ENCODE measurements around the gene RBBP5.
A peak's percentile ranks its signal among the peaks of the same experiment; 100 is the strongest.

The RBBP5 gene

DNA sequence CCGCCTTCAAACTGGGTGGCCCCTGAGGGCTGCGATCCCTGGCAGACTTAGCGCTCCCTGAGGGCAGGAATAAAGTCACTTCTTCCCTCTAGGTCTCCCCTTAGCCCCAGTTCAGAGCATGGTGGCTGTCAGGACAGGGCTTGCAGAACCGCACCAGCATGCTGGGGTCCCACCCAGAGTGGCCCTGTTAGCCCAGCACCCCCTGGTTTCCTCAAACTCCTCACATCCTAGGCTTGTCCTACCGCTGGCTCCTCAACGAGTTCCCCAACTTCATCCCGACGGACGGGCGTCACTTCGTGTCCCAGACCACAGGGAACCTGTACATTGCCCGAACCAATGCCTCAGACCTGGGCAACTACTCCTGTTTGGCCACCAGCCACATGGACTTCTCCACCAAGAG is 62.9 kb downstream of the RBBP5 start:
- Mint-ChIP-seq H3K36me3 (no peaks in the 10 kb centered on the region), H3K4me3 (no peak overlapping the region), H3K27me3 (peaks cover 25% of the 10 kb centered on the region), H3K9me3 (no peaks in the 10 kb centered on the region), H3K27ac (no peak overlapping the region), H3K4me1 (peaks cover 9% of the 10 kb centered on the region)
- no peak for ATAC-seq

DNA sequence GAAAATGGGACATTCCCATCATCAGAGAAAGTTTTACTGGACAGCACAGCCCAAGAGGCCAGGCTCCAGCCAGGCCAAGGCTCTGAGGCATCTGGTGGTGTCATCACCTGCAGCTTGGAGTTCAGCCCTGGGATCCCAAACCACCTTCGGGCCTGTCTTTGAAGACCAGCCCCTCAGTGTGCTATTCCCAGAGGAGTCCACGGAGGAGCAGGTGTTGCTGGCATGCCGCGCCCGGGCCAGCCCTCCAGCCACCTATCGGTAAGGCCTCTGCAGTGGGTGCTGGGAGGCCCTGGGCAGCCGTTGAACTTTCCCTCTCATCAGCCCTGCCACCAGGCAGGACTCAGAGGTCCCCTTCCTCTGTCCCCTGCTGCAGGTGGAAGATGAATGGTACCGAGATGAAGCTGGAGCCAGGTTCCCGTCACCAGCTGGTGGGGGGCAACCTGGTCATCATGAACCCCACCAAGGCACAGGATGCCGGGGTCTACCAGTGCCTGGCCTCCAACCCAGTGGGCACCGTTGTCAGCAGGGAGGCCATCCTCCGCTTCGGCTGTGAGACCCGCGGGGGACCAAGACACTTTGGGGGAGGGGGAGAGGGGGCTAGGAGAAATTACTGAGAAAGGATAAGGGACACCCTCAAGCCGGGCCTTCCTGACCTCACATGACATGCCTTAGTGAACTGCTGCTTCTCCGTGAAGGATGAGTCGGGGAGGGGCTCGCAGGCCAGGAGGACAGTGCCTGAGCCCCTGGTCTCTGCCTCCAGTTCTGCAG is 63.8 kb downstream of the RBBP5 start:
- no peaks in the 10 kb centered on the region for H3K9me3 Mint-ChIP-seq
- no peak for ATAC-seq
- H3K4me1 Mint-ChIP-seq: peaks cover 9% of the 10 kb centered on the region
- H3K36me3 Mint-ChIP-seq: no peaks in the 10 kb centered on the region
- no peak overlapping the region for H3K27ac Mint-ChIP-seq
- no peak overlapping the region for H3K4me3 Mint-ChIP-seq
- peaks cover 32% of the 10 kb centered on the region for H3K27me3 Mint-ChIP-seq

DNA sequence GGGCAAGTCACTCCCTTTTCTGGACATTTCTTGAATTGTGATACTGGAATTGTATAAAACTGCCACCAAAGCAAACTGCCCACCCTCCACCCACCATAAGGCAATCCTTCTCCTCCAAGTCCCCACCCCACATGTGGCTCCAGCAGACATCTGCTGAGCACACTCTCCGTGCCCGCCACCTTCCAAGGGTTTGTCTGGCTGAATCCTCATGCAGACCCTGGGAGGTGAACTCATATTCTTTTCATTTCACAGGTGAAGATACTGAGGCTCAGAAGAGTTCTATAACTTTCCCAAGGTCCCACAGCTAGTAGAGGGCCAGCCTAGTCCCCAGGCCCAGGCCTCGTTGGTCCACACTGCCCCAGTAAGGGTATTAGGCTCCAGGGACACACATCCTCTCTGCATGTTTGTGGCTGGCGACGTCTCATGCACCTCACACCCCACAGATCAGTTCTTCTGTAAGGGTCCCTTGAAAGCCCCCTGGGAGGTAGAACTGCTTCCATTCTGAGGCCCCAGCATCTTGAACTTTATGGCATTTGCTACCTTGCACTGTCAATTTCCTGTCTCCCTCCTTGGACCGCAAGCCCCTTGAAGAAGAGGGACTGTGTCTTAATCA is 64.7 kb downstream of the RBBP5 start:
- no peak overlapping the region for H3K4me3 Mint-ChIP-seq
- H3K27me3 Mint-ChIP-seq: peaks cover 33% of the 10 kb centered on the region
- H3K4me1 Mint-ChIP-seq: peaks cover 7% of the 10 kb centered on the region
- H3K27ac Mint-ChIP-seq: no peak overlapping the region
- no peaks in the 10 kb centered on the region for H3K36me3 Mint-ChIP-seq
- no peak for ATAC-seq
- H3K9me3 Mint-ChIP-seq: no peaks in the 10 kb centered on the region

DNA sequence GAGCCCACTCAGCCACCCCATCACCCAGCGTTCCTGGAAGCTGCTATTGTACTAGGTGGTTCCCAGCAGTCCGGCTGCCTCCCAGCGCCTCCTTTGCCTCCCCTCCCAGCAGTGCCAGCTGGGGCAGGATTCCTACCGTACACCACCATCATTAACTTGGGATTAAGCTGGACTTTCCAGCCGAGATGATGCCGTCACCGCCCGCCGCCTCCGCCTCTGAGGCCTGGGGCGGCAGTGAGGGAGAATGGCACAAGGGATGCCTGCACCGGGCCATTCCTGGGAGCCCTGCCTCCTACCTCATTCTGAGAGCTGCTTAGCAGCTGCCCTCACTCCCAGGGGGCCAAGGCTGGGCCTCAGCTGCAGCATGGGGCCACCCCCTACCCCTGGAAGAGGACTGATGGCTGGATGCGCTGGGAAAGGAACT is 65.6 kb downstream of the RBBP5 start:
- Mint-ChIP-seq H3K27me3 (peaks cover 33% of the 10 kb centered on the region), H3K4me1 (no peaks in the 10 kb centered on the region), H3K4me3 (no peak overlapping the region), H3K9me3 (no peaks in the 10 kb centered on the region), H3K36me3 (no peaks in the 10 kb centered on the region), H3K27ac (no peak overlapping the region)
- ATAC-seq: no peak

- Mint-ChIP-seq H3K4me1 (no peaks in the 10 kb centered on the region), H3K9me3 (no peaks in the 10 kb centered on the region), H3K27me3 (peaks cover 33% of the 10 kb centered on the region), H3K27ac (no peak overlapping the region), H3K36me3 (no peaks in the 10 kb centered on the region), H3K4me3 (no peak overlapping the region)
- no peak for ATAC-seq
Measured at GRCh38 chr1:205054013-205054412, 67.8 kb downstream of the RBBP5 start.

DNA sequence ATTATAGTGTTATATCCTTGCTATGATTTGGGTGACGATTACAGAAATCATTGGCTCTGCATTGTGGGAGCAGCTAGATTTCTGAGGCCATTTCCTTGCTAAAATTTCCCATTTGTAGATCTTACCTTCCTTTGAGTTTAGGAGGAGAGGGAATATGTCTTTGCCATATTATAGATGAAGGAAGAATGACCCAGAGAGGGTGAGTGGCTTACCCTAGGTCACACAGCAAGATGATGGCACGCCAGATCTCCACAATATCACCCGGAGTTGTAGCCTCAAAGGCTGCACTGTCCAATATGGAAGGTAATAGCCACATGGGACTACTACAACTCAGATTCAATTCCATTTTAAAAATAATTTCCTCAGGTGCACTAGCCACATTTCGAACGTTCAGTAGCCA is 68.5 kb downstream of the RBBP5 start:
- no peaks in the 10 kb centered on the region for H3K4me1 Mint-ChIP-seq
- H3K27me3 Mint-ChIP-seq: peaks cover 33% of the 10 kb centered on the region
- no peaks in the 10 kb centered on the region for H3K36me3 Mint-ChIP-seq
- no peak for ATAC-seq
- H3K27ac Mint-ChIP-seq: no peak overlapping the region
- H3K9me3 Mint-ChIP-seq: no peaks in the 10 kb centered on the region
- H3K4me3 Mint-ChIP-seq: no peak overlapping the region

GRCh38 chr1:205052690-205053089 is 69.1 kb downstream of the RBBP5 start:
- Mint-ChIP-seq H3K36me3 (no peaks in the 10 kb centered on the region), H3K4me1 (no peaks in the 10 kb centered on the region), H3K27ac (no peak overlapping the region), H3K4me3 (no peak overlapping the region), H3K9me3 (no peaks in the 10 kb centered on the region), H3K27me3 (peaks cover 36% of the 10 kb centered on the region)
- ATAC-seq: no peak

- H3K36me3 Mint-ChIP-seq: no peaks in the 10 kb centered on the region
- H3K4me1 Mint-ChIP-seq: no peaks in the 10 kb centered on the region
- peaks cover 46% of the 10 kb centered on the region for H3K27me3 Mint-ChIP-seq
- H3K4me3 Mint-ChIP-seq: no peak overlapping the region
- H3K9me3 Mint-ChIP-seq: no peaks in the 10 kb centered on the region
- ATAC-seq: no peak
- no peak overlapping the region for H3K27ac Mint-ChIP-seq
Measured at GRCh38 chr1:205049479-205049878, 72.3 kb downstream of the RBBP5 start.

GRCh38 chr1:205048382-205048781 is 73.4 kb downstream of the RBBP5 start:
- H3K36me3 Mint-ChIP-seq: no peaks in the 10 kb centered on the region
- no peak overlapping the region for H3K4me3 Mint-ChIP-seq
- peaks cover 52% of the 10 kb centered on the region for H3K27me3 Mint-ChIP-seq
- H3K9me3 Mint-ChIP-seq: no peaks in the 10 kb centered on the region
- no peak overlapping the region for H3K27ac Mint-ChIP-seq
- ATAC-seq: no peak
- no peaks in the 10 kb centered on the region for H3K4me1 Mint-ChIP-seq

DNA sequence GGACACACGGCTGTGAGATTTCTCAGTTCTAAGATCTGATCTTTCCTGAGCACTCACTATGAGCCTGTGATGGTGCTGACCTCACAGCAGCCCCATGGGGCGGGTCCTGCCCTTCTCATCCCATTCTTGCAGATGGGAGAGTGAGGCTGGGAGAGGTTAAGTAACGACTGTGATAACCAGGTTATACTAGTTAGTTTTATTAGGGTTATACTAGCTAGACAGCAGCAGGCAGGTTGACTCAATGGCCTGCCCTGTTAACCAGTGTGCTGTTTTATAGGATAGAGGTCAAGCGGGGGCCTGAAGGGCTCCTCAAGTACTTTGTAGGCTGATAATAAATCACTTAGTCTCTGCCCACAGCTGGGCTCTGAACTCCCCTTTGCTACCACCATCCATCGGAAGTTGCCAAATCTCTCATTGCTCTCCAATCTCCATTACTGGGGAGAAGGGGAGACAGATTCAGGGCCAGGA is 74.0 kb downstream of the RBBP5 start:
- ATAC-seq: no peak
- H3K9me3 Mint-ChIP-seq: no peaks in the 10 kb centered on the region

GRCh38 chr1:205046870-205047269 is 74.9 kb downstream of the RBBP5 start:
- Mint-ChIP-seq H3K27me3 (peaks cover 57% of the 10 kb centered on the region), H3K36me3 (no peaks in the 10 kb centered on the region), H3K27ac (no peak overlapping the region), H3K9me3 (no peaks in the 10 kb centered on the region), H3K4me1 (no peaks in the 10 kb centered on the region), H3K4me3 (no peak overlapping the region)
- ATAC-seq: peak; percentile 3

More for the DNA sequence above, 74.0 kb downstream of the RBBP5 start:
- H3K4me1 Mint-ChIP-seq: no peaks in the 10 kb centered on the region
- no peak overlapping the region for H3K27ac Mint-ChIP-seq
- H3K4me3 Mint-ChIP-seq: no peak overlapping the region
- no peaks in the 10 kb centered on the region for H3K36me3 Mint-ChIP-seq
- H3K27me3 Mint-ChIP-seq: peaks cover 49% of the 10 kb centered on the region

- H3K36me3 Mint-ChIP-seq: no peaks in the 10 kb centered on the region
- no peaks in the 10 kb centered on the region for H3K9me3 Mint-ChIP-seq
- no peaks in the 10 kb centered on the region for H3K4me1 Mint-ChIP-seq
- ATAC-seq: no peak
- no peak overlapping the region for H3K4me3 Mint-ChIP-seq
- peaks cover 69% of the 10 kb centered on the region for H3K27me3 Mint-ChIP-seq
- H3K27ac Mint-ChIP-seq: no peak overlapping the region
Measured at GRCh38 chr1:205045146-205045545, 76.6 kb downstream of the RBBP5 start.

DNA sequence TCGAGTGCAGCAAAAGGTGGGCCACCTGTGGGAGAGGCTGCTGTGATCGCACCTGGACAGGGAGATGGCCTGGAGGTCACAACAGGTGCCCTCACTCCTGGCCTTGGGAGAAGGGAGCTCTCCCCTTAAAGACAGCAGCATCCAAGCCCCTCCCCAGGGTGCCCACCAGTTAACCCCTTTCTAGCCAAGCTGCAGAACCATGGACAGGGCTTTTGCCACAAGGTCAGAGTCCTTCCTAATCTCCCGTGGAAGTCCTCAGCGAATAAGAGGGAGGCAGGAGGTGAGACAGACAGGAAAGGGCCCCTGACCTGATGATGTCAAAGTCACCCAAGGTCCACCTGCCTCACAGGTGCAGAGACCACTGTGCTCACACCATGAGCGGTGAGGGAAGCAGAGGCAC is 77.0 kb downstream of the RBBP5 start:
- Mint-ChIP-seq H3K4me3 (no peak overlapping the region), H3K27ac (no peak overlapping the region), H3K36me3 (no peaks in the 10 kb centered on the region), H3K4me1 (no peaks in the 10 kb centered on the region), H3K27me3 (peaks cover 69% of the 10 kb centered on the region), H3K9me3 (no peaks in the 10 kb centered on the region)
- ATAC-seq: no peak

- Mint-ChIP-seq H3K4me3 (no peak overlapping the region), H3K27ac (no peak overlapping the region), H3K27me3 (peaks cover 66% of the 10 kb centered on the region), H3K9me3 (no peaks in the 10 kb centered on the region), H3K36me3 (no peaks in the 10 kb centered on the region), H3K4me1 (no peaks in the 10 kb centered on the region)
- ATAC-seq: no peak
Measured at GRCh38 chr1:205043866-205044265, 77.9 kb downstream of the RBBP5 start.

DNA sequence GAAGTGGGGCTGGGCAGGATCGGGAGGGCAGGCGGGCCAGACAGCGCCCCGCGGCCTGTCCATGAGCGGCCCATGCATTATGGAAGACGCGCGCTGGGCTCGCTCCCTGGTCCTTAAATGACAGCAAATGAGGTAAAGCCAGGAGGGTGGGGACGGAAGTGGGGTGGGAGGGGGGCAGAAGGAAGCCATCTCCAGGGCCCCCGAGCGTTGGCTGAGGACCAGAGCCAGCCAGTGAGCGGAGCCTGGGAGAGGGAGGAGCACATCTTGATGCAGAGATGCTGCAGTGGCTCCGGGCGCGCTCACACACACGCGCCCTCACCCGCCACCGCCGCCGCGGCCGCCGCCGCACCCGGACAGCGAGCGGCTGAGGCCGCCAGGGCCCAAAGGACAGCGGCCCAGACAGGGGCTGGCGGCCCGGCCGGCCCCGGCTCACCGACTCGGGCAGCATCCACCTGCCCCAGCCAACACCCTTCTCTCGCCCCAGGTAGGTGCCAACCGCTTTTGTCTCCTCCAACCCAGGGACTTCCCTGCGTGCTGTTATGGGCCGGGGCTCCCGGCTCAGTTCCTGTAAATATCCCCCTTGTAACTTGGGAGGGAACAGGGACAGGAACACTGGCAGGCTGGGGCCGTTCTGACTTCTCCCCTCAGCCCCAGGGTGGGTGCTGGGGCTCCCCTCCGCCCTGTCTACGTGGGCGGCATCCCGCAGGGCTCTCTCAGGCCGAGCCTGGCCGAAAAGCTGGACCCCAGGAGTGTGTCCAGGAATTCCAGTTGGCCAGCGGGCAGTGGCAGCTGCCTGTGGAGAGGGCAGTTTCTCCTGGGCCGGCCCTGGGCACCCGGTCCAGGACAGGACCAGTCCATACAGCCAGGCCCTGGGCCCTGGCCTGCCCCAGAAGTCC is 78.6 kb downstream of the RBBP5 start, which contains the start of gene CNTN2:
CNTN2 (plus strand) TSS at position 302 of the 896 bp plus-strand sequence. CDS start 9,974 bp downstream, outside the sequence.
- Mint-ChIP-seq H3K36me3 (no peaks in the 10 kb centered on the region), H3K27me3 (peaks cover 59% of the 10 kb centered on the region), H3K4me1 (no peaks in the 10 kb centered on the region), H3K27ac (no peak within 1 kb of the TSS), H3K4me3 (no peak within 1 kb of the TSS), H3K9me3 (no peaks in the 10 kb centered on the region)
- no peak for ATAC-seq

Measured in stimulated activated memory B cell treated with anti-CD40 and anti-IgM and Interleukin-4, amounts not matched to agents 10 μg/mL and 1 μg/mL and 100 μg/mL, for 72 hours (primary cell).